H1 (cell line): ENCODE data around the gene EPHB3. TPM values are rescaled to one million over a fixed set of nuclear protein-coding genes. Genes with fewer than 3 reads are reported as not detected.

Source experiments
- CTCF ChIA-PET: fragments of 300-600 bp; sonication (Branson Sonifier 250); formaldehyde crosslinking; loops from one replicate; lab custom pipeline; 2021; ENCODE audit not compliant: partially characterized antibody; lab: Charles Lee
- POLR2A ChIA-PET: fragments of 300-600 bp; sonication (Branson Sonifier 250); formaldehyde crosslinking; loops from one replicate; lab custom pipeline; 2021; ENCODE audit warnings: inconsistent platforms; ENCODE audit not compliant: partially characterized antibody; lab: Charles Lee
- DNase-seq, 2 experiments: peaks; one replicate each; pipeline versions ENCODE4 v3.0.0 to v3.0.0-alpha.2; 2010 to 2022; ENCODE audit warnings: low spot score in 2 of 2, low read depth in 1 of 2, mixed read lengths in 1 of 2
- FAIRE-seq: peaks from 2 replicates; lab custom pipeline; 2011; peaks lifted over from hg19 to GRCh38; lab: Jason Lieb, UNC
- H2AFZ ChIP-seq: 2 replicates; pipeline ENCODE4 v1.8.1; 2012; ENCODE audit warnings: low read length, inconsistent platforms
- H2AK5ac ChIP-seq: 2 replicates; pipeline ENCODE4 v1.6.1; 2013; ENCODE audit warnings: low read depth, low read length
- H2BK120ac ChIP-seq: replicated peaks from 2 replicates; pipeline ENCODE3; 2013; ENCODE audit warnings: low read depth, low read length, inconsistent platforms
- H2BK12ac ChIP-seq: 2 replicates; pipeline ENCODE4 v1.6.1; 2013; ENCODE audit warnings: low read depth, low read length
- H2BK15ac ChIP-seq: 2 replicates; pipeline ENCODE4 v1.6.1; 2013; ENCODE audit warnings: low read length
- H2BK20ac ChIP-seq: 2 replicates; pipeline ENCODE4 v1.6.1; 2013; ENCODE audit warnings: low read length
- H2BK5ac ChIP-seq: 2 replicates; pipeline ENCODE4 v1.6.1; 2013; ENCODE audit warnings: low read depth, low read length
- H3K14ac ChIP-seq: 2 replicates; pipeline ENCODE4 v1.6.1; 2013; ENCODE audit warnings: inconsistent platforms; ENCODE audit not compliant: insufficient read length
- H3K18ac ChIP-seq: 2 replicates; pipeline ENCODE4 v1.6.1; 2013; ENCODE audit warnings: low read length; ENCODE audit errors: extremely low read depth
- H3K23ac ChIP-seq: 2 replicates; pipeline ENCODE4 v1.6.1; 2013; ENCODE audit warnings: inconsistent platforms; ENCODE audit not compliant: insufficient read length
- H3K23me2 ChIP-seq: 2 replicates; pipeline ENCODE4 v1.6.1; 2013; ENCODE audit warnings: low read depth, low read length
- H3K27ac ChIP-seq: 2 replicates; pipeline ENCODE4 v1.6.1; 2011; ENCODE audit warnings: low read depth, low read length, inconsistent platforms
- H3K27me3 ChIP-seq, 4 experiments: replicated peaks in 1 of 4; 1 replicate in 1 of 4; 2 replicates in 3 of 4; pipeline versions ENCODE4 v1.6.1 to v1.8.1; 2011 to 2013; ENCODE audit warnings: low read length in 3 of 4, mild to moderate bottlenecking in 3 of 4, inconsistent platforms in 2 of 4, mixed read lengths in 2 of 4, moderate library complexity in 1 of 4; ENCODE audit not compliant: control insufficient read depth in 3 of 4, insufficient read depth in 3 of 4; ENCODE audit errors: extremely low read depth in 1 of 4
- H3K36me3 ChIP-seq, 4 experiments: 2 replicates each; pipeline versions ENCODE4 v1.6.1 to v1.8.1; 2011 to 2013; ENCODE audit warnings: mild to moderate bottlenecking in 4 of 4, low read length in 3 of 4, moderate library complexity in 2 of 4, control low read depth in 1 of 4, inconsistent platforms in 1 of 4; ENCODE audit not compliant: insufficient read depth in 4 of 4, control insufficient read depth in 2 of 4
- H3K4ac ChIP-seq: replicated peaks from 2 replicates; pipeline ENCODE3; 2013; ENCODE audit warnings: low read length, low read depth, mixed read lengths, inconsistent platforms; ENCODE audit not compliant: insufficient read length
- H3K4me1 ChIP-seq, 4 experiments: replicated peaks in 1 of 4; 1 replicate in 1 of 4; 2 replicates in 3 of 4; pipeline versions ENCODE4 v1.6.1 to v1.8.1; 2011 to 2013; ENCODE audit warnings: low read length in 3 of 4, inconsistent platforms in 2 of 4, mixed read lengths in 1 of 4; ENCODE audit not compliant: insufficient read depth in 4 of 4, control insufficient read depth in 3 of 4
- H3K4me2 ChIP-seq, 2 experiments: 2 replicates each; pipeline versions ENCODE4 v1.6.1 to v1.8.1; 2011 to 2013; ENCODE audit warnings: low read depth in 2 of 2, low read length in 2 of 2, control low read depth in 1 of 2, inconsistent platforms in 1 of 2, mild to moderate bottlenecking in 1 of 2; ENCODE audit not compliant: insufficient read depth in 1 of 2
- H3K4me3 ChIP-seq, 4 experiments: fragments of 200-600, 300-600 bp in 1 of 4; sonication (generic), shearing (Covaris generic), sonication (Bioruptor Twin) in 1 of 4; 2 replicates each; pipeline versions ENCODE4 v1.5.1 to v1.8.1; 2011 to 2016; ENCODE audit warnings: low read length in 4 of 4, low read depth in 3 of 4, control low read depth in 2 of 4, inconsistent platforms in 2 of 4, mild to moderate bottlenecking in 2 of 4, mixed read lengths in 1 of 4, moderate library complexity in 1 of 4; ENCODE audit not compliant: insufficient read depth in 2 of 4; ENCODE audit errors: extremely low read depth in 1 of 4
- H3K56ac ChIP-seq: replicated peaks from 2 replicates; pipeline ENCODE3; 2013; ENCODE audit warnings: low read depth, mild to moderate bottlenecking, mixed read lengths, low read length, inconsistent platforms; ENCODE audit not compliant: insufficient read length
- H3K79me1 ChIP-seq: 2 replicates; pipeline ENCODE4 v1.6.1; 2013; ENCODE audit warnings: low read depth, low read length, control low read depth
- H3K79me2 ChIP-seq, 2 experiments: 2 replicates each; pipeline versions ENCODE4 v1.6.1 to v1.8.1; 2012 to 2013; ENCODE audit warnings: low read length in 2 of 2, mild to moderate bottlenecking in 2 of 2, inconsistent platforms in 1 of 2; ENCODE audit not compliant: insufficient read depth in 2 of 2, control insufficient read depth in 1 of 2
- H3K9ac ChIP-seq, 4 experiments: replicated peaks in 1 of 4; 1 replicate in 1 of 4; 2 replicates in 3 of 4; pipeline versions ENCODE4 v1.6.1 to v1.8.1; 2011 to 2013; ENCODE audit warnings: low read depth in 3 of 4, low read length in 3 of 4, control low read depth in 2 of 4, mild to moderate bottlenecking in 2 of 4, moderate library complexity in 2 of 4, inconsistent platforms in 1 of 4; ENCODE audit errors: extremely low read depth in 1 of 4
- H3K9me3 ChIP-seq, 2 experiments: 2 replicates each; pipeline versions ENCODE4 v1.6.1 to v1.8.1; 2012 to 2013; ENCODE audit warnings: mild to moderate bottlenecking in 2 of 2, moderate library complexity in 2 of 2, control low read depth in 1 of 2, inconsistent platforms in 1 of 2, low read depth in 1 of 2, low read length in 1 of 2, mixed read lengths in 1 of 2; ENCODE audit not compliant: insufficient read depth in 2 of 2
- H4K20me1 ChIP-seq, 2 experiments: replicated peaks in 1 of 2; 2 replicates each; pipeline versions ENCODE3 to v1.8.1; 2011 to 2013; ENCODE audit warnings: inconsistent platforms in 2 of 2, low read length in 2 of 2, mild to moderate bottlenecking in 1 of 2; ENCODE audit not compliant: insufficient read depth in 2 of 2, control insufficient read depth in 1 of 2
- H4K5ac ChIP-seq: 2 replicates; pipeline ENCODE4 v1.6.1; 2013; ENCODE audit warnings: low read length, low read depth, mixed read lengths, inconsistent platforms; ENCODE audit not compliant: insufficient read length
- H4K8ac ChIP-seq: 2 replicates; pipeline ENCODE4 v1.8.0; 2013; ENCODE audit warnings: mild to moderate bottlenecking, moderate library complexity, low read length, inconsistent platforms; ENCODE audit not compliant: insufficient read depth; ENCODE audit errors: extremely low read depth
- H4K91ac ChIP-seq: replicated peaks from 2 replicates; pipeline ENCODE3; 2013; ENCODE audit warnings: low read length, mixed read lengths, inconsistent platforms; ENCODE audit not compliant: insufficient read length
- BCL11A ChIP-seq, 2 experiments: IDR thresholded peaks; one replicate each; pipeline ENCODE4 v1.6.1; 2011; ENCODE audit warnings: low read depth in 2 of 2, low read length in 2 of 2, mild to moderate bottlenecking in 2 of 2
- HDAC2 ChIP-seq, 2 experiments: fragments of 300-600 bp in 1 of 2; sonication (generic) in 1 of 2; IDR thresholded peaks; 2 replicates each; pipeline ENCODE4 v1.6.1; 2011 to 2012; ENCODE audit warnings: low read depth in 2 of 2, low read length in 2 of 2, mild to moderate bottlenecking in 2 of 2, moderate library complexity in 2 of 2, borderline replicate concordance in 1 of 2, inconsistent platforms in 1 of 2
- JUN ChIP-seq: IDR thresholded peaks from 2 replicates; pipeline ENCODE4 v1.6.1; 2011; ENCODE audit warnings: low read depth, mild to moderate bottlenecking, improper control_type of control experiment, low read length
- JUND ChIP-seq: IDR thresholded peaks from 2 replicates; pipeline ENCODE4 v1.6.1; 2011; ENCODE audit warnings: mild to moderate bottlenecking, improper control_type of control experiment, low read length
- KDM4A ChIP-seq: IDR thresholded peaks from one replicate; pipeline ENCODE4 v1.7.1; 2012; ENCODE audit warnings: low read depth, mild to moderate bottlenecking, moderate library complexity, low read length, inconsistent platforms; ENCODE audit not compliant: severe bottlenecking
- SUZ12 ChIP-seq: fragments of 200-600 bp; sonication (generic); IDR thresholded peaks from 2 replicates; pipeline ENCODE4 v1.6.1; 2012; ENCODE audit warnings: mild to moderate bottlenecking, inconsistent platforms, low read length, moderate library complexity, mixed read lengths
- TAF7 ChIP-seq: optimal IDR thresholded peaks from 2 replicates; pipeline ENCODE3; 2011; ENCODE audit warnings: low read depth, mild to moderate bottlenecking, inconsistent platforms, low read length, moderate library complexity, borderline replicate concordance
- TEAD4 ChIP-seq: IDR thresholded peaks from 2 replicates; pipeline ENCODE4 v1.6.1; 2012; ENCODE audit warnings: low read depth, low read length, inconsistent platforms, mixed read lengths
- WGBS, 2 experiments: shearing (Covaris generic) in 1 of 2; methylation state at CpG; one replicate each; pipeline versions ENCODE4 v1.1.6 to v1.1.7; 2013 to 2015; ENCODE audit warnings: low lambda C conversion rate in 2 of 2, mixed read lengths in 2 of 2, inconsistent platforms in 1 of 2, low coverage in 1 of 2, missing lambda C conversion rate in 1 of 2; ENCODE audit not compliant: insufficient replicate concordance in 2 of 2, insufficient coverage in 1 of 2, insufficient read length in 1 of 2; ENCODE audit errors: extremely low coverage in 1 of 2, missing lambda C conversion rate in 1 of 2; 5-methylcytosine and 5-hydroxymethylcytosine counted together
- polyA plus RNA-seq, 7 experiments: library from polyadenylated mRNA; depleted of rRNA in 3 of 7; stranded (reverse) in 5 of 7; unstranded in 2 of 7; fragments of >200 nt in 5 of 7; fragments of 200-250 nt in 2 of 7; gene quantifications; 1 replicate in 5 of 7; 2 replicates in 1 of 7; 4 replicates in 1 of 7; pipeline versions ENCODE4 v1.2.1 to v1.2.3, GENCODE V29; 2011 to 2013; ENCODE audit warnings: missing spikeins in 2 of 7, mixed read lengths in 2 of 7
- total RNA-seq: library from RNA; stranded (reverse); fragmentation: NEBNext Ultra II Directional; extraction: Animal tissue kit (Norgen Biotek cat#: 25700); gene quantifications from 2 replicates; pipeline ENCODE4 v1.2.1, GENCODE V29; 2021
- TF ChIP-seq, protein P1 (sequence below): IDR thresholded peaks from 2 replicates; pipeline ENCODE4 v1.6.1; 2011; ENCODE audit warnings: low read depth, mild to moderate bottlenecking, low read length; ENCODE audit not compliant: insufficient read depth

The EPHB3 gene
- total and polyA plus RNA-seq, 2 of the 8 experiments (the other 6 are each of a cell fraction or from before 2014, with no cell fraction given) = 0.41 to 0.91 TPM

DNA sequence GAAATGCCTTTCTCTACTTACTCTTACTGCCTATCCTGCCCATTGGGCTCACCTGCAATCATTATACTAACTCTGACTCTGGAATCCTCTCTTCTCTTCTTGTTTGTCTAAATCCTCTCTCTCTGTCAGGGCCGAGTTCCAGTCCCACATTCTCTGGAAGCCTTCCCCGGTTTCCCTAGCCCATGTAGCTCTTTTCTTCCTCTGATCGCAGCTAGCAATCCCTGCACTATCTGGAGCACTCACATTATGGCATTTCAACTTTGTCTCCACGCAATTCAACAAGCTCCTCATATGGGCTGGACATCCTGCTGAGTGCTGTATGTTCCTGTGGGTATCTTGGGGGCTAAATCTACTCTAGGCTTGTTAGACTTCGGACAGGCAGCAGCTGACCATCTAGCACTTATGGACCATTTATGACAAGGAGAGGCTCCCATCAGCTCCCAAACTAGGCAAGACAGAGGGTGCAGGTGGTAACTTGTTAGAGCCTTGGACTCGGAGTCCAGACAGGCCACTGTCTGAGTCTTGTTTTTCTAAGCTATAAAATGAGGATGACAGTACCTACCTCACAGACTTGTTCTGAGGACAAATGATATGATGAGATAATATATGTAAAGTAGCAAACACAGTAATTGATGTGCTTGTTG is 58.3 kb downstream of the EPHB3 start:
- no peak overlapping the region for H3K23ac ChIP-seq
- H3K4ac ChIP-seq = no peak overlapping the region
- H3K79me2 ChIP-seq = no peaks in the 10 kb centered on the region
- peaks cover 0 to 3% (median 0%) of the 10 kb centered on the region in 4 experiments; a peak in 2 of 7 replicates for H3K27me3 ChIP-seq
- H3K18ac ChIP-seq = no peak overlapping the region
- no peak overlapping the region for H2BK5ac ChIP-seq
- H4K91ac ChIP-seq = no peak overlapping the region
- no peak overlapping the region for H3K4me3 ChIP-seq
- H2BK120ac ChIP-seq = no peak overlapping the region
- H3K4me1 ChIP-seq = no peaks in the 10 kb centered on the region
- CTCF ChIA-PET = interaction anchor here (0.6 to 1.5 kb wide), 10 partner anchors 16 to 622 kb away, joined by 3 to 7 read pairs (median 3); partner anchors contain the start of gene EPHB3
- no peak overlapping the region for H4K8ac ChIP-seq
- no peaks in the 10 kb centered on the region for H4K20me1 ChIP-seq
- H2AK5ac ChIP-seq = no peak overlapping the region
- TF ChIP-seq SUZ12 (no peak), BCL11A (IDR thresholded peaks at IDR 0.05; ENCODE audit: low read depth in 2 of 2, low read length in 2 of 2) (no peak), TAF7 (no peak), TEAD4 (no peak), KDM4A (no peak), JUN (no peak), JUND (no peak), HDAC2 (IDR thresholded peaks at IDR 0.05; ENCODE audit: borderline replicate concordance in 1 of 2, low read depth in 2 of 2, low read length in 2 of 2) (no peak)
- TF ChIP-seq, protein P1, sequence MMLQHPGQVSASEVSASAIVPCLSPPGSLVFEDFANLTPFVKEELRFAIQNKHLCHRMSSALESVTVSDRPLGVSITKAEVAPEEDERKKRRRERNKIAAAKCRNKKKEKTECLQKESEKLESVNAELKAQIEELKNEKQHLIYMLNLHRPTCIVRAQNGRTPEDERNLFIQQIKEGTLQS = no peak
- H3K9me3 ChIP-seq = no peaks in the 10 kb centered on the region
- H2BK12ac ChIP-seq = no peak overlapping the region
- no peak overlapping the region for H3K14ac ChIP-seq
- DNase-seq (no peak), FAIRE-seq (no peak)
- H3K9ac ChIP-seq = no peak overlapping the region
- H3K23me2 ChIP-seq = no peaks in the 10 kb centered on the region
- H2BK15ac ChIP-seq = no peak overlapping the region
- WGBS, 2 experiments = 72% methylated on average over 6 of the region's 6 CpGs; no CpG with 5 or more reads in 1 of the 2 experiments
- no peak overlapping the region for H3K27ac ChIP-seq
- no peak overlapping the region for H4K5ac ChIP-seq
- H2BK20ac ChIP-seq = no peak overlapping the region
- no peak overlapping the region for H3K56ac ChIP-seq
- no peak overlapping the region for H2AFZ ChIP-seq
- H3K79me1 ChIP-seq = no peaks in the 10 kb centered on the region
- no peak overlapping the region for H3K4me2 ChIP-seq
- no peaks in the 10 kb centered on the region for H3K36me3 ChIP-seq
- POLR2A ChIA-PET = interaction anchor here (1.0 to 1.3 kb wide), 2 partner anchors 17 to 91 kb away, joined by 3 to 4 read pairs; partner anchors contain the start of gene MAGEF1
